ENCODE measurements around the gene HSD17B1. TPM values are rescaled to one million over a fixed set of nuclear protein-coding genes. Genes with fewer than 3 reads are reported as not detected.
A peak's percentile ranks its signal among the peaks of the same experiment; 100 is the strongest.
"Not testable (repeated sequence)": the region's sequence is repeated elsewhere in the genome, so short reads cannot be mapped to it uniquely, and the experiment has no call there.

Gene HSD17B1
- total RNA-seq, 1 donor from 2014 or later: 1.2 TPM

GRCh38 chr17:42538482-42538881, 14.2 kb upstream of the HSD17B1 start:
- no peak for DNase-seq (ENCODE audit: low read depth, low spot score)
- Mint-ChIP-seq H3K27me3 (ENCODE audit: low read depth) (no peaks in the 10 kb centered on the region), H3K9me3 (no peaks in the 10 kb centered on the region), H3K36me3 (ENCODE audit: low read depth) (no peaks in the 10 kb centered on the region), H3K27ac (ENCODE audit: unreplicated experiment) (no peak overlapping the region), H3K4me3 (peak overlapping the region; percentile 89), H3K4me1 (peaks cover 18% of the 10 kb centered on the region)
- TF ChIP-seq CTCF (conservative IDR thresholded peaks at IDR 0.05): no peak

- H3K9me3 Mint-ChIP-seq; DNase-seq (ENCODE audit: low read depth, low spot score); H3K27me3 Mint-ChIP-seq (ENCODE audit: low read depth); H3K27ac Mint-ChIP-seq (ENCODE audit: unreplicated experiment); H3K36me3 Mint-ChIP-seq (ENCODE audit: low read depth): not testable (repeated sequence)
- H3K4me3 Mint-ChIP-seq: peak overlapping the region; percentile 41
- peaks cover 13% of the 10 kb centered on the region for H3K4me1 Mint-ChIP-seq
These were observed 12.2 kb upstream of the HSD17B1 start for GRCh38 chr17:42540558-42540957.

GRCh38 chr17:42541041-42541833, 11.5 kb upstream of the HSD17B1 start:
- H3K27ac Mint-ChIP-seq (ENCODE audit: unreplicated experiment): no peak overlapping the region
- peaks cover 10% of the 10 kb centered on the region for H3K4me1 Mint-ChIP-seq
- no peaks in the 10 kb centered on the region for H3K27me3 Mint-ChIP-seq (ENCODE audit: low read depth)
- no peaks in the 10 kb centered on the region for H3K36me3 Mint-ChIP-seq (ENCODE audit: low read depth)
- no peak for DNase-seq (ENCODE audit: low read depth, low spot score)
- TF ChIP-seq CTCF (conservative IDR thresholded peaks at IDR 0.05): no peak
- H3K4me3 Mint-ChIP-seq: peak overlapping the region; percentile 45
- H3K9me3 Mint-ChIP-seq: no peaks in the 10 kb centered on the region

- TF ChIP-seq CTCF (conservative IDR thresholded peaks at IDR 0.05): no peak
- Mint-ChIP-seq H3K4me1 (no peaks in the 10 kb centered on the region), H3K4me3 (no peak overlapping the region), H3K27ac (ENCODE audit: unreplicated experiment) (no peak overlapping the region), H3K9me3 (no peaks in the 10 kb centered on the region), H3K27me3 (ENCODE audit: low read depth) (no peaks in the 10 kb centered on the region), H3K36me3 (ENCODE audit: low read depth) (no peaks in the 10 kb centered on the region)
- DNase-seq (ENCODE audit: low read depth, low spot score): no peak
These were observed 9.3 kb upstream of the HSD17B1 start for GRCh38 chr17:42543190-42544079.

- H3K4me3 Mint-ChIP-seq: peak overlapping the region; percentile 25
These were observed 7.8 kb upstream of the HSD17B1 start for GRCh38 chr17:42544874-42545283.

GRCh38 chr17:42545755-42546505, 6.8 kb upstream of the HSD17B1 start:
- H3K9me3 Mint-ChIP-seq; H3K36me3 Mint-ChIP-seq (ENCODE audit: low read depth); H3K4me3 Mint-ChIP-seq; H3K27ac Mint-ChIP-seq (ENCODE audit: unreplicated experiment); DNase-seq (ENCODE audit: low read depth, low spot score); H3K27me3 Mint-ChIP-seq (ENCODE audit: low read depth): not testable (repeated sequence)
- H3K4me1 Mint-ChIP-seq: peaks cover 11% of the 10 kb centered on the region

More at GRCh38 chr17:42544874-42545283, 7.8 kb upstream of the HSD17B1 start:
- H3K27ac Mint-ChIP-seq (ENCODE audit: unreplicated experiment): no peak overlapping the region
- no peak for TF ChIP-seq CTCF (conservative IDR thresholded peaks at IDR 0.05)
- no peaks in the 10 kb centered on the region for H3K36me3 Mint-ChIP-seq (ENCODE audit: low read depth)
- DNase-seq (ENCODE audit: low read depth, low spot score): no peak
- no peaks in the 10 kb centered on the region for H3K9me3 Mint-ChIP-seq
- H3K27me3 Mint-ChIP-seq (ENCODE audit: low read depth): peaks cover 2% of the 10 kb centered on the region
- peaks cover 8% of the 10 kb centered on the region for H3K4me1 Mint-ChIP-seq
